Gastroesophageal sphincter (tissue), 4 donors: ENCODE measurements around the gene SRP9. TPM values are rescaled to one million over a fixed set of nuclear protein-coding genes. Genes with fewer than 3 reads are reported as not detected.

Experiments
- ATAC-seq: fragments of 150-250 bp; one replicate; pipeline ENCODE4 v1.9.1; 2016; ENCODE audit warnings: mild to moderate bottlenecking, moderate library complexity
- H3K27ac ChIP-seq, 4 donors: fragments of 200-600 bp; sonication (generic) in 3 of 4; 1 replicate in 3 of 4; 2 replicates in 1 of 4; pipeline ENCODE4 v1.5.1; 2016 to 2019
- H3K27me3 ChIP-seq: fragments of 200-600 bp; sonication (generic); one replicate; pipeline ENCODE4 v1.5.1; 2019
- H3K36me3 ChIP-seq, 2 donors: fragments of 200-600 bp; sonication (generic); one replicate each; pipeline ENCODE4 v1.5.1; 2019; ENCODE audit warnings: control low read depth in 1 of 2
- H3K4me1 ChIP-seq, 3 donors: fragments of 200-600 bp; sonication (generic); 1 replicate in 2 of 3; 2 replicates in 1 of 3; pipeline ENCODE4 v1.5.1; 2016 to 2019; ENCODE audit warnings: control low read depth in 2 of 3
- H3K4me3 ChIP-seq, 2 donors: fragments of 200-600 bp; sonication (generic); one replicate each; pipeline ENCODE4 v1.5.1; 2019; ENCODE audit warnings: mild to moderate bottlenecking in 1 of 2, moderate library complexity in 1 of 2
- H3K9me3 ChIP-seq, 3 donors: fragments of 200-600 bp; sonication (generic); one replicate each; pipeline ENCODE4 v1.5.1; 2017 to 2019; ENCODE audit warnings: control low read depth in 2 of 3
- CTCF ChIP-seq, 4 experiments: fragments of 200-600 bp in 2 of 4; fragments of 450-650 bp in 2 of 4; sonication (generic) in 1 of 4; IDR thresholded peaks; one replicate each; pipeline ENCODE4 v1.5.1; 2017 to 2019; ENCODE audit warnings: antibody characterized with exemption in 4 of 4, mild to moderate bottlenecking in 2 of 4, moderate library complexity in 2 of 4
- EP300 ChIP-seq: sonication (generic); formaldehyde crosslinking; IDR thresholded peaks from one replicate; pipeline ENCODE4 v1.6.1; 2017; ENCODE audit warnings: antibody characterized with exemption, mild to moderate bottlenecking
- POLR2A ChIP-seq, 2 donors: fragments of 450-650 bp; IDR thresholded peaks; one replicate each; pipeline ENCODE4 v1.6.1; 2017; ENCODE audit warnings: antibody characterized with exemption in 2 of 2, mild to moderate bottlenecking in 2 of 2, moderate library complexity in 1 of 2
- POLR2AphosphoS5 ChIP-seq: sonication (generic); formaldehyde crosslinking; IDR thresholded peaks from one replicate; pipeline ENCODE4 v1.6.1; 2017; ENCODE audit warnings: antibody characterized with exemption
- WGBS, 2 donors: methylation state at CpG; one replicate each; pipeline ENCODE4 v1.1.5; 2018; ENCODE audit warnings: low coverage in 1 of 2; 5-methylcytosine and 5-hydroxymethylcytosine counted together
- total RNA-seq, 4 donors: library from RNA; depleted of rRNA; stranded (reverse); fragments of >200 nt; gene quantifications; one replicate each; pipeline ENCODE4 v1.1.0, GENCODE V29; 2016

SRP9 gene
- total RNA-seq, 4 donors from 2014 or later = 146 to 260 (median 216) TPM

- TF ChIP-seq POLR2A (IDR thresholded peaks at IDR 0.05) (no peak), POLR2AphosphoS5 (peak; percentile 55), CTCF (IDR thresholded peaks at IDR 0.05) (no peak), EP300 (no peak)
- H3K27me3 ChIP-seq = no peaks in the 10 kb centered on the region
- H3K4me1 ChIP-seq = peaks cover 17 to 98% (median 41%) of the 10 kb centered on the region in 3 donors
- 62 to 73% methylated on average over 5 of the region's 5 CpGs for WGBS, 2 donors
- no peaks in the 10 kb centered on the region for H3K9me3 ChIP-seq
- H3K36me3 ChIP-seq = peaks cover 0 to 5% of the 10 kb centered on the region in 2 donors
- no peak overlapping the region for H3K4me3 ChIP-seq
- peak overlapping the region in 3 of 4 donors; percentile 43 to 72 (median 69) for H3K27ac ChIP-seq
- no peak for ATAC-seq
Observed at GRCh38 chr1:225820522-225821120, 43.0 kb downstream of the SRP9 start.

- Histone ChIP-seq H3K27me3 (no peaks in the 10 kb centered on the region), H3K4me1 (peaks cover 7 to 92% (median 31%) of the 10 kb centered on the region in 3 donors), H3K27ac (peak overlapping the region in 2 of 4 donors; percentile 17 to 48)
Observed at GRCh38 chr1:225822655-225823403, 45.2 kb downstream of the SRP9 start.

GRCh38 chr1:225823811-225824261 lies 46.2 kb downstream of the SRP9 start:
- TF ChIP-seq CTCF (IDR thresholded peaks at IDR 0.05) = no peak
- no peak for TF ChIP-seq EP300
- TF ChIP-seq POLR2AphosphoS5 = no peak
- no peak for TF ChIP-seq POLR2A (IDR thresholded peaks at IDR 0.05)
- H3K27ac ChIP-seq = peak overlapping the region in 1 of 4 donors; percentile 48
- no peaks in the 10 kb centered on the region for H3K9me3 ChIP-seq
- no peak overlapping the region for H3K4me3 ChIP-seq
- WGBS, 2 donors = 71 to 100% methylated on average over 1 of the region's 12 CpGs
- peaks cover 4 to 82% (median 24%) of the 10 kb centered on the region in 3 donors for H3K4me1 ChIP-seq
- ATAC-seq = no peak
- H3K27me3 ChIP-seq = no peaks in the 10 kb centered on the region
- peaks cover 0 to 9% of the 10 kb centered on the region in 2 donors for H3K36me3 ChIP-seq

More at GRCh38 chr1:225822655-225823403, 45.2 kb downstream of the SRP9 start:
- TF ChIP-seq POLR2AphosphoS5 (peak; percentile 19), POLR2A (IDR thresholded peaks at IDR 0.05) (no peak)
- H3K9me3 ChIP-seq = no peaks in the 10 kb centered on the region
- peaks cover 0 to 5% of the 10 kb centered on the region in 2 donors for H3K36me3 ChIP-seq
- whole genome bisulfite sequencing, 2 donors = 81% methylated on average over 9 to 11 of the region's 12 CpGs
- no peak overlapping the region for H3K4me3 ChIP-seq
- ATAC-seq = peak; percentile 22

- WGBS, 2 donors = 72 to 90% methylated on average over 6 to 7 of the region's 12 CpGs
- H3K9me3 ChIP-seq = no peaks in the 10 kb centered on the region
- H3K36me3 ChIP-seq = peaks cover 0 to 16% of the 10 kb centered on the region in 2 donors
- H3K4me3 ChIP-seq = no peak overlapping the region
- TF ChIP-seq POLR2AphosphoS5 = no peak
- TF ChIP-seq EP300 = no peak
- TF ChIP-seq CTCF (IDR thresholded peaks at IDR 0.05) = no peak
- TF ChIP-seq POLR2A (IDR thresholded peaks at IDR 0.05) = no peak
- H3K4me1 ChIP-seq = peaks cover 4 to 77% (median 24%) of the 10 kb centered on the region in 3 donors
- ATAC-seq = no peak
- no peaks in the 10 kb centered on the region for H3K27me3 ChIP-seq
- H3K27ac ChIP-seq = no peak overlapping the region
Observed at GRCh38 chr1:225824533-225824941, 46.9 kb downstream of the SRP9 start.

GRCh38 chr1:225825078-225825477 lies 47.5 kb downstream of the SRP9 start:
- Histone ChIP-seq H3K4me1 (peaks cover 4 to 71% (median 24%) of the 10 kb centered on the region in 3 donors), H3K9me3 (no peaks in the 10 kb centered on the region), H3K27me3 (no peaks in the 10 kb centered on the region), H3K36me3 (peaks cover 0 to 22% of the 10 kb centered on the region in 2 donors), H3K4me3 (no peak overlapping the region), H3K27ac (no peak overlapping the region)
- WGBS, 2 donors = 83 to 100% methylated on average over 1 to 2 of the region's 6 CpGs
- TF ChIP-seq POLR2AphosphoS5 (no peak), CTCF (IDR thresholded peaks at IDR 0.05) (no peak), POLR2A (IDR thresholded peaks at IDR 0.05) (no peak), EP300 (no peak)
- no peak for ATAC-seq
